Keratinocyte (primary cell): ENCODE results near the gene KIAA0040. TPM values are rescaled to one million over a fixed set of nuclear protein-coding genes. Genes with fewer than 3 reads are reported as not detected.

ENCODE experiments used
- DNase-seq: peaks from one replicate; pipeline ENCODE4 v3.0.0-alpha.2; 2011; ENCODE audit warnings: low read depth, missing footprints, low spot score
- FAIRE-seq: peaks from 2 replicates; lab custom pipeline; 2011; peaks lifted over from hg19 to GRCh38; lab: Jason Lieb, UNC
- H2AFZ ChIP-seq: 2 replicates; pipeline ENCODE4 v1.6.0; 2012; ENCODE audit warnings: low read length, control low read depth, inconsistent platforms; ENCODE audit not compliant: control insufficient read depth
- H3K27ac ChIP-seq: 2 replicates; pipeline ENCODE4 v1.5.1; 2011; ENCODE audit warnings: low read length; ENCODE audit not compliant: control insufficient read depth, insufficient read depth
- H3K27me3 ChIP-seq: 3 replicates; pipeline ENCODE4 v1.6.0; 2011; ENCODE audit warnings: low read length; ENCODE audit not compliant: control insufficient read depth, insufficient read depth; ENCODE audit errors: extremely low read depth
- H3K36me3 ChIP-seq, 2 experiments: 2 replicates in 1 of 2; 3 replicates in 1 of 2; pipeline ENCODE4 v1.5.1; 2011; ENCODE audit warnings: low read length in 2 of 2, mild to moderate bottlenecking in 1 of 2; ENCODE audit not compliant: control insufficient read depth in 2 of 2, insufficient read depth in 2 of 2; ENCODE audit errors: extremely low read depth in 1 of 2
- H3K4me1 ChIP-seq: 3 replicates; pipeline ENCODE4 v1.5.1; 2011; ENCODE audit warnings: low read length; ENCODE audit not compliant: control insufficient read depth, insufficient read depth; ENCODE audit errors: extremely low read depth
- H3K4me2 ChIP-seq: 3 replicates; pipeline ENCODE4 v1.6.0; 2011; ENCODE audit warnings: low read depth, low read length; ENCODE audit not compliant: control insufficient read depth, insufficient read depth; ENCODE audit errors: extremely low read depth
- H3K4me3 ChIP-seq, 3 experiments: fragments of 200-600 bp in 1 of 3; sonication (generic) in 1 of 3; 2 replicates in 2 of 3; 3 replicates in 1 of 3; pipeline ENCODE4 v1.5.1; 2011 to 2016; ENCODE audit warnings: low read length in 3 of 3, mild to moderate bottlenecking in 3 of 3, control low read depth in 2 of 3, inconsistent platforms in 1 of 3, low read depth in 1 of 3, mixed read lengths in 1 of 3, mixed run types in 1 of 3, moderate library complexity in 1 of 3; ENCODE audit not compliant: control insufficient read depth in 2 of 3, insufficient read depth in 2 of 3; ENCODE audit errors: extremely low read depth in 1 of 3
- H3K79me2 ChIP-seq: 2 replicates; pipeline ENCODE4 v1.6.0; 2012; ENCODE audit warnings: low read length; ENCODE audit not compliant: control insufficient read depth, insufficient read depth
- H3K9ac ChIP-seq: 3 replicates; pipeline ENCODE4 v1.6.0; 2011; ENCODE audit warnings: low read length; ENCODE audit not compliant: control insufficient read depth, insufficient read depth; ENCODE audit errors: extremely low read depth
- H3K9me1 ChIP-seq: 3 replicates; pipeline ENCODE4 v1.6.0; 2011; ENCODE audit warnings: low read length; ENCODE audit not compliant: control insufficient read depth, insufficient read depth; ENCODE audit errors: extremely low read depth
- H3K9me3 ChIP-seq: 2 replicates; pipeline ENCODE4 v1.5.1; 2012; ENCODE audit warnings: low read depth, low read length; ENCODE audit not compliant: control insufficient read depth
- H4K20me1 ChIP-seq: 3 replicates; pipeline ENCODE4 v1.6.0; 2011; ENCODE audit warnings: low read length; ENCODE audit not compliant: control insufficient read depth, insufficient read depth; ENCODE audit errors: extremely low read depth
- EZH2 ChIP-seq: IDR thresholded peaks from one replicate; pipeline ENCODE4 v1.6.1; 2012; ENCODE audit warnings: inconsistent platforms, mild to moderate bottlenecking, low read length, moderate library complexity
- dilution Hi-C: fragments of 300-500 bp; cut with MboI; formaldehyde crosslinking; loops from one replicate; pipeline ENCODE4 v1.7.0; 2020; ENCODE audit warnings: low sequenced_read_pairs; ENCODE audit not compliant: extremely low pct_ligation_motif_present
- polyA plus RNA-seq, 5 experiments: library from polyadenylated mRNA; depleted of rRNA in 3 of 5; stranded (reverse) in 3 of 5; stranded (forward) in 1 of 5; unstranded in 1 of 5; fragments of >200 nt; gene quantifications; 1 replicate in 1 of 5; 2 replicates in 3 of 5; 3 replicates in 1 of 5; pipeline versions ENCODE4 v1.2.1 to v1.2.3, GENCODE V29; 2011 to 2012; ENCODE audit warnings: missing spikeins in 2 of 5, low read depth in 1 of 5, low replicate concordance in 1 of 5
- TF ChIP-seq, protein P1 (sequence below), 3 experiments: IDR thresholded peaks in 1 of 3; conservative IDR thresholded peaks in 1 of 3; optimal IDR thresholded peaks in 1 of 3; 2 replicates in 2 of 3; 3 replicates in 1 of 3; pipeline versions ENCODE3 to v1.5.1; 2011; ENCODE audit warnings: low read length in 3 of 3, mild to moderate bottlenecking in 3 of 3, moderate library complexity in 2 of 3, control low read depth in 1 of 3, inconsistent platforms in 1 of 3; ENCODE audit not compliant: insufficient read depth in 2 of 3; ENCODE audit errors: extremely low read depth in 1 of 3

Gene KIAA0040
- polyA plus RNA-seq, 1 donor (not counting 4 experiments of a cell fraction or from before 2014, with no cell fraction given): 57.9 TPM

- no peak overlapping the region for H3K27ac ChIP-seq
- no peak overlapping the region for H3K4me3 ChIP-seq
- no peaks in the 10 kb centered on the region for H3K9me3 ChIP-seq
- no peak overlapping the region for H3K4me2 ChIP-seq
- TF ChIP-seq EZH2: no peak
- TF ChIP-seq, protein P1, sequence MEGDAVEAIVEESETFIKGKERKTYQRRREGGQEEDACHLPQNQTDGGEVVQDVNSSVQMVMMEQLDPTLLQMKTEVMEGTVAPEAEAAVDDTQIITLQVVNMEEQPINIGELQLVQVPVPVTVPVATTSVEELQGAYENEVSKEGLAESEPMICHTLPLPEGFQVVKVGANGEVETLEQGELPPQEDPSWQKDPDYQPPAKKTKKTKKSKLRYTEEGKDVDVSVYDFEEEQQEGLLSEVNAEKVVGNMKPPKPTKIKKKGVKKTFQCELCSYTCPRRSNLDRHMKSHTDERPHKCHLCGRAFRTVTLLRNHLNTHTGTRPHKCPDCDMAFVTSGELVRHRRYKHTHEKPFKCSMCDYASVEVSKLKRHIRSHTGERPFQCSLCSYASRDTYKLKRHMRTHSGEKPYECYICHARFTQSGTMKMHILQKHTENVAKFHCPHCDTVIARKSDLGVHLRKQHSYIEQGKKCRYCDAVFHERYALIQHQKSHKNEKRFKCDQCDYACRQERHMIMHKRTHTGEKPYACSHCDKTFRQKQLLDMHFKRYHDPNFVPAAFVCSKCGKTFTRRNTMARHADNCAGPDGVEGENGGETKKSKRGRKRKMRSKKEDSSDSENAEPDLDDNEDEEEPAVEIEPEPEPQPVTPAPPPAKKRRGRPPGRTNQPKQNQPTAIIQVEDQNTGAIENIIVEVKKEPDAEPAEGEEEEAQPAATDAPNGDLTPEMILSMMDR (optimal IDR thresholded peaks at IDR 0.05 in 1 of 3, IDR thresholded peaks at IDR 0.05 in 1 of 3, conservative IDR thresholded peaks at IDR 0.05 in 1 of 3; ENCODE audit: extremely low read depth in 1 of 3, insufficient read depth in 2 of 3, low read length in 3 of 3): no peak
- DNase-seq: no peak
- H3K36me3 ChIP-seq: no peaks in the 10 kb centered on the region
- FAIRE-seq: peak; percentile 20
- dilution Hi-C loops: no loop called here
- H3K27me3 ChIP-seq: no peaks in the 10 kb centered on the region
- no peaks in the 10 kb centered on the region for H4K20me1 ChIP-seq
- H3K9ac ChIP-seq: no peak overlapping the region
- no peak overlapping the region for H2AFZ ChIP-seq
- H3K9me1 ChIP-seq: no peaks in the 10 kb centered on the region
- no peaks in the 10 kb centered on the region for H3K79me2 ChIP-seq
- peaks cover 11% of the 10 kb centered on the region for H3K4me1 ChIP-seq
Measured at GRCh38 chr1:175209493-175209921, 16.9 kb upstream of the KIAA0040 start.

DNA sequence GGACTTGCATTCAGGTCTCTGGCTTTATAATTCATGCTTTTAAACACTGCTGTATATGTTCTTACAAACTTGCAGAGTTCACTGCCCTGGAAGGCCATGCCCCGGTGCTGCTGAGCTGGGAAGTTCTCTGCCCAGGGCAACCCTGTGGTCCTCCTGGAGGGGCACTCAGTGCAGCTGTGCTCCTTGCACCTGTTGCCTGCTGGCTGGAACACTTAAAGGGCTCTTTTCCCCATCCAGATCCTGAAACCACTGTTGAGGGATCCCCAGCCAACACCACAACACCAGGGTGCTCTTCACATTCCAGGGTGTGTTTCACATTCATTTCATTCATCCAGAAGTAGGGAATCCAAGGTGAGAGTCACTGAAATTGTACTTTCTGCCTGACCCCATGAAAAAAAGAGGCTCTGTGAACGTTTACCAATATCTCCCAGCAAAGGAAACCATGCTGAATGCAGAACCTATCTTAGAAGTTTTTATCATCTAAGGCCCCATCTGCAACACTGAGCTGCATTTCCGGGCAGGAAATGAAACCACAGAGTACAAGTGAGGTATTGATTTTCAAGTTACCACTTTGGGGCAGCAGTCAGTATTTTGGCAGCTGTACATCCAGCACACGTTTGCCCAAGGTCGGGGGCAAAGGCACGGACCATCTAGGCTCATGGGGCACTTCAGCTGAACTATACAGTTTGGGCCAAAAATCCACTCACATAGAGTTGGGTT lies 16.4 kb upstream of the KIAA0040 start:
- H3K9me1 ChIP-seq: no peaks in the 10 kb centered on the region
- no peak overlapping the region for H3K4me3 ChIP-seq
- no peak overlapping the region for H3K4me2 ChIP-seq
- no peak for DNase-seq
- no peak overlapping the region for H2AFZ ChIP-seq
- H3K9ac ChIP-seq: no peak overlapping the region
- peaks cover 16% of the 10 kb centered on the region for H3K4me1 ChIP-seq
- no peaks in the 10 kb centered on the region for H3K79me2 ChIP-seq
- H3K36me3 ChIP-seq: no peaks in the 10 kb centered on the region
- no peaks in the 10 kb centered on the region for H3K27me3 ChIP-seq
- H3K9me3 ChIP-seq: no peaks in the 10 kb centered on the region
- TF ChIP-seq, protein P1 (optimal IDR thresholded peaks at IDR 0.05 in 1 of 3, IDR thresholded peaks at IDR 0.05 in 1 of 3, conservative IDR thresholded peaks at IDR 0.05 in 1 of 3; ENCODE audit: extremely low read depth in 1 of 3, insufficient read depth in 2 of 3, low read length in 3 of 3): no peak
- no peak for TF ChIP-seq EZH2
- dilution Hi-C loops: no loop called here
- H4K20me1 ChIP-seq: no peaks in the 10 kb centered on the region
- H3K27ac ChIP-seq: no peak overlapping the region
- no peak for FAIRE-seq
